Mucosa of descending colon (tissue), 3 donors: ENCODE data around the gene UBA7. TPM values are rescaled to one million over a fixed set of nuclear protein-coding genes. Genes with fewer than 3 reads are reported as not detected.

Experiments used
- ATAC-seq: fragments of 200-7000 bp; cut with Tn5 transposase; one replicate; pipeline ENCODE4 v1.9.1; 2020; ENCODE audit warnings: mild to moderate bottlenecking, moderate library complexity
- DNase-seq, 3 donors: peaks; one replicate each; pipeline ENCODE4 v3.0.0-alpha.2; 2020
- H3K36me3 ChIP-seq: fragments of 200-600 bp; one replicate; pipeline ENCODE4 v1.8.0; 2021; ENCODE audit warnings: low read depth, mild to moderate bottlenecking
- H3K4me1 ChIP-seq: fragments of 200-600 bp; one replicate; pipeline ENCODE4 v1.8.0; 2021; ENCODE audit warnings: low read depth, mild to moderate bottlenecking
- H3K4me3 ChIP-seq: fragments of 200-600 bp; one replicate; pipeline ENCODE4 v1.8.0; 2021; ENCODE audit warnings: mild to moderate bottlenecking
- H3K9me3 ChIP-seq: fragments of 200-600 bp; one replicate; pipeline ENCODE4 v1.8.0; 2021; ENCODE audit warnings: mild to moderate bottlenecking
- intact Hi-C, 2 donors: fragments of 100-400 bp; cut with DNase I in 1 of 2; cut with micrococcal nuclease in 1 of 2; formaldehyde crosslinking; loops; one replicate each; pipeline versions ENCODE4 v1.11.0 to v1.11.1; 2022; cut with DNase I, micrococcal nuclease
- total RNA-seq, 3 donors: library from RNA; stranded (reverse); fragmentation: NEBNext Ultra II Directional in 2 of 3; extraction: Animal tissue kit (Norgen Biotek cat#: 25700) in 2 of 3; gene quantifications; one replicate each; pipeline versions ENCODE4 v1.2.1 to v1.2.4, GENCODE V29; 2021 to 2023
- TF ChIP-seq, protein P1 (sequence below): fragments of 200-600 bp; IDR thresholded peaks from one replicate; pipeline ENCODE4 v1.8.0; 2022; ENCODE audit warnings: antibody characterized with exemption, mild to moderate bottlenecking
- donor health status: DM: no; HTN: no; CAD: no; lungs with moderate emphysema.
- donor health status: DM: no; HTN: no; CAD: no.
- donor health status: DM: no; HTN: yes; CAD: no.

The UBA7 gene
- total RNA-seq, 3 donors from 2014 or later, result 90.3 to 192 (median 139) TPM

DNA sequence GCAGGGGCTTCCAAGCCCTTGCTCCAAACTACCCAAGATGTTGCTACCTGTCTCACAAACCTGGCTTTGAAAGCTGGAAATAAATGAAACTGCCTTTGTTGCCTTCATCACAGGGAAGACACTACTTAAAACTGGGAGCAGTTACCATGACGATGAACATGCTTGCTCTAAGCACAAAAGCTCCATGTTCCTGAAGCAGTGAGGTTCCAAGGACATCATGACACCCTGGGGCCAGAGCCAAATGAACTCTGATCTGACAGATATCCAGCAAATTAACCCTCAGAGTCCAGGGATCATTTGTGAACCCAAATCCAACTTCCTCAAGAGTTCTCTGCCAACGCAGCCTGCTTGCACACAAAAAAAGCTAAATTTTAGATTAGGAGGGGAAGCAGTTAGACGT lies 31.9 kb upstream of the UBA7 start:
- Histone ChIP-seq H3K4me1 (no peaks in the 10 kb centered on the region), H3K36me3 (no peaks in the 10 kb centered on the region), H3K4me3 (no peak overlapping the region), H3K9me3 (no peaks in the 10 kb centered on the region)
- TF ChIP-seq, protein P1, sequence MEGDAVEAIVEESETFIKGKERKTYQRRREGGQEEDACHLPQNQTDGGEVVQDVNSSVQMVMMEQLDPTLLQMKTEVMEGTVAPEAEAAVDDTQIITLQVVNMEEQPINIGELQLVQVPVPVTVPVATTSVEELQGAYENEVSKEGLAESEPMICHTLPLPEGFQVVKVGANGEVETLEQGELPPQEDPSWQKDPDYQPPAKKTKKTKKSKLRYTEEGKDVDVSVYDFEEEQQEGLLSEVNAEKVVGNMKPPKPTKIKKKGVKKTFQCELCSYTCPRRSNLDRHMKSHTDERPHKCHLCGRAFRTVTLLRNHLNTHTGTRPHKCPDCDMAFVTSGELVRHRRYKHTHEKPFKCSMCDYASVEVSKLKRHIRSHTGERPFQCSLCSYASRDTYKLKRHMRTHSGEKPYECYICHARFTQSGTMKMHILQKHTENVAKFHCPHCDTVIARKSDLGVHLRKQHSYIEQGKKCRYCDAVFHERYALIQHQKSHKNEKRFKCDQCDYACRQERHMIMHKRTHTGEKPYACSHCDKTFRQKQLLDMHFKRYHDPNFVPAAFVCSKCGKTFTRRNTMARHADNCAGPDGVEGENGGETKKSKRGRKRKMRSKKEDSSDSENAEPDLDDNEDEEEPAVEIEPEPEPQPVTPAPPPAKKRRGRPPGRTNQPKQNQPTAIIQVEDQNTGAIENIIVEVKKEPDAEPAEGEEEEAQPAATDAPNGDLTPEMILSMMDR, result no peak
- peak; percentile 48 for ATAC-seq
- peak in 1 of 3 donors; percentile 55 for DNase-seq
- intact Hi-C loops, result no loop called here

DNA sequence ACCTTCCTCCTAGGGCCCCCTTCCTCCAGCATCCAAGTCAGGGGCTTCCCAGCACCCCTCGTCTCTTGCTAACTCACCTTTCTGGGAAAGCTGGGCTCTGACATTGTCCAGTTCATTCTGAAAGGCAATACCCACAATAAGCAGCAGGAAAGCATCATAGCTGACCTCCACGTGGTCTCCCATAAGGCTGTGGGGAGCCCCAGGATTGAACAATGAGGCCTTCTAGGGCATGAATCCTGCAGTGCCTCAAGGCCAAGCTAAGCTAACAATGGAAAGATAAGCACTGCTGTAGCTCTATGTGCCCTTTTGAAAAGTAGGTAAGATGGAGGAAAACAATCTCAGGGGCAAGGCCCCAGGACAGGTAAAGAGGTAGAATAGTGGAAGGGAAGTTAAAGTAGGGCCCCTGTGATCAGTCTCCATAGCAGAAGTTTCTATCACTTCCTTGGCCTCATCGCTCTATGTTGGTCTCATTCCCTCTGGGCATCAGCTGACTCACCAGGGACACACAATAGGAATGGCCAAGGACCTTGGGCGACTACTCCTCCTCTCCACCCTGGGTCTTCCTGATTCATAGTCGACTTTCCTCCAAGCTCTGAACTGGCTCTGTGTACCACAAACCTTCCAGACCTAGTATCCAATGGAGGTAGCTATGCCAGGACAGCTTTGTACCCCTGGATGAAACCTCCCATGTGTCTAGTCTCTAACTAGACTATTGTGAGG lies 30.9 kb upstream of the UBA7 start:
- no peak for ATAC-seq
- no peak overlapping the region for H3K4me3 ChIP-seq
- intact Hi-C loops, result loop anchor here in 1 of 2 donors (5.0 kb wide), 1 partner anchor 42 kb away; the partner anchor contains the start of gene INKA1
- H3K36me3 ChIP-seq, result no peaks in the 10 kb centered on the region
- DNase-seq, result no peak
- H3K4me1 ChIP-seq, result no peaks in the 10 kb centered on the region
- H3K9me3 ChIP-seq, result no peaks in the 10 kb centered on the region
- TF ChIP-seq, protein P1, result no peak

DNA sequence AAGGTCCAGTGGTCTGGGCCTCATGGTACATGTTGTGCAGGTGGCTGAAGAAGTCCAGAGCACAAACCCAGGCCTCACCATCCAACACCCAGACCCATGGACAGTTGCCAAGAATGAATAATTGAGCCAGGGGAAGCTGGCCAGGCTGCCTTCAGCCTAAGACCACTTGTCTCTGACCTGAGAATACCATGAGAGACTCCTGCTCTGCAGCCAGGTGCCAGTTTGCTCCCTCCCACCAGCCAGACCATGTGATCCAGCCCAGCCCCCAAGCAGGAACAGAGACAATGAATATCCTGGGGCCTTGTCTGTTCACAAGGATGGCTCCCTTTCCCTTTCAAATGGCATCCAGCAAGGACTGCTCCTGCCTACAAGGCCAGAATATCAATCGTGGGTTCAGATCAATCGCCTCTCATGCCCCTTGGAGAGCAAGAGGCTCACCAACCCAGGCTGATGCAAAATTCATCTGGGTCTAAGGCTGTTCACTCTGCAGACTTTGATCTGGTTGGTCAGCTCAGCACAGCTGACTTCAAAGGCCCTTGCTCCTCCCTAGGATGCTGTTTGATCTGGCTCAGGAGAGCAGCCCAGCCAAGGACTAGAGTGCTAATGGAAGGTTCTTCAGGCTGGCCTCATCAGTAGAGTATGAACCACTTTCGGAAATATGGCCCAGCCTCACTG lies 29.2 kb upstream of the UBA7 start:
- DNase-seq, result no peak

DNA sequence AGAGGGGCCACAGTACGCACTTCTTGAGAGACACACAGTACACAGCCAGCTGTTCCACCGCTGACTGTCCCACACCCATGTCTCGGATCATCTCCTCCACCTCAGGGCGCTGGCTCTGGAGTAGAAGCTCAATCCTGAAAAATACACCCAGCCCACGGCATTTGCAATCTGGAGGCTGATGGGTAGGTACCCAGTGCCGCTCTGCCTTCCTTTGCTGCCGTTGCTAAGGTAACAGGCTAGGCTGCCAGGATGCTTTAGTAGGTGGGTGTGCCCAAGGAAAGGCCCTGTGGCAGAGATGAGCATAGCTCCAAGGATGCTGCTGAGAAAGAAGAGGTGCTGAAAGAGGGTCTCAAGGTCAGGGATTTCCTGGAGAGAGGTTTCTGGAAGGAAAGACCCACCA lies 28.1 kb upstream of the UBA7 start:
- ATAC-seq (no peak), DNase-seq (no peak)
- no peaks in the 10 kb centered on the region for H3K36me3 ChIP-seq
- TF ChIP-seq, protein P1, result no peak
- intact Hi-C loops, result loop anchor here in 1 of 2 donors (5.0 kb wide), 1 partner anchor 40 kb away; the partner anchor contains the start of gene INKA1
- no peaks in the 10 kb centered on the region for H3K9me3 ChIP-seq
- H3K4me3 ChIP-seq, result no peak overlapping the region
- H3K4me1 ChIP-seq, result no peaks in the 10 kb centered on the region

More for the DNA sequence above, 29.2 kb upstream of the UBA7 start:
- no peak overlapping the region for H3K4me3 ChIP-seq
- no peaks in the 10 kb centered on the region for H3K9me3 ChIP-seq
- TF ChIP-seq, protein P1, result no peak
- no peaks in the 10 kb centered on the region for H3K4me1 ChIP-seq
- ATAC-seq, result no peak
- H3K36me3 ChIP-seq, result no peaks in the 10 kb centered on the region
- intact Hi-C loops, result loop anchor here in 1 of 2 donors (5.0 kb wide), 1 partner anchor 41 kb away; the partner anchor contains the start of gene INKA1

DNA sequence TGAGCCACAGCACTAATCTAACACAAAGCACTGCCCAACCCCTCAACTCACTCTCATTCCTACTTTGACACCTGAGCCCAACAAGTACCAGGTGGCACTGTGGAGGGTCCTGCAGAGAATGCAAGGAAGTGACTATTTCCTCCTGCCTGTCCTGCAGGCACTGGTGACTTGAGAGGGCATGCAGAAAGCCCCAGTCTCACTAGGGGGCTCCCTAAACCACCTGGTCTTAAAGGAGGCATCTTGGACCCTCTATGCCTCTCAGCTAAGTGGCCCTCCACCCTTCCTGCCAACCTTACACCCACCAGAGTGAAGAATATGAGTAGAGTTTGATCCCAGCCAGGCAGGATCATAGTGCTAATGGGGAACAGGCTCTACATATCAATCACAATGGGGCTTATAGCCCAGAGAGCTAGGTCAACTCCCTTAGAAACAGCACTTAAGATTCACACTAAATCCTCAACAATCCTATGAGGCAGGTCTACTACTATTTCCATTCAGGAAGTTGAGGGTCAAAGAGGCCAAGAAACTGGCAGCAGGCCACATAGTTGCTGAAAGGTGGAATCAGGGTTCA lies 27.5 kb upstream of the UBA7 start:
- DNase-seq, result peak in 1 of 3 donors; percentile 29
- ATAC-seq, result peak; percentile 12
- Histone ChIP-seq H3K4me3 (no peak overlapping the region), H3K36me3 (no peaks in the 10 kb centered on the region), H3K4me1 (no peaks in the 10 kb centered on the region), H3K9me3 (no peaks in the 10 kb centered on the region)
- TF ChIP-seq, protein P1, result no peak
- intact Hi-C loops, result loop anchor here in 1 of 2 donors (5.0 kb wide), 1 partner anchor 39 kb away; the partner anchor contains the start of gene INKA1
